Natural killer cell (primary cell): ENCODE results near the gene RBFOX2. TPM values are rescaled to one million over a fixed set of nuclear protein-coding genes. Genes with fewer than 3 reads are reported as not detected.

ENCODE experiments used
- ATAC-seq, 3 donors: fragments of 150-1000 bp in 2 of 3; fragments of 200-7000 bp in 1 of 3; cut with Tn5 transposase; 1 replicate in 1 of 3; 2 replicates in 2 of 3; pipeline ENCODE4 v1.10.0; 2021; ENCODE audit warnings: mild to moderate bottlenecking in 2 of 3, moderate library complexity in 2 of 3
- DNase-seq, 2 donors: peaks; one replicate each; pipeline versions ENCODE4 v3.0.0 to v3.0.0-alpha.2; 2013 to 2021; ENCODE audit warnings: mixed read lengths in 1 of 2
- H3K27ac ChIP-seq: one replicate; pipeline ENCODE4 v1.5.1; 2013; ENCODE audit warnings: mild to moderate bottlenecking, low read length
- H3K27me3 ChIP-seq: one replicate; pipeline ENCODE4 v1.6.1; 2013; ENCODE audit warnings: low read length; ENCODE audit not compliant: control insufficient read depth, insufficient read depth
- H3K36me3 ChIP-seq: one replicate; pipeline ENCODE4 v1.6.1; 2013; ENCODE audit warnings: low read length; ENCODE audit not compliant: control insufficient read depth, insufficient read depth
- H3K4me1 ChIP-seq: one replicate; pipeline ENCODE4 v1.6.1; 2013; ENCODE audit warnings: low read length; ENCODE audit not compliant: control insufficient read depth, insufficient read depth
- H3K4me3 ChIP-seq: one replicate; pipeline ENCODE4 v1.5.1; 2013; ENCODE audit warnings: low read length
- H3K9me3 ChIP-seq: one replicate; pipeline ENCODE4 v1.6.1; 2013; ENCODE audit warnings: low read length; ENCODE audit not compliant: control insufficient read depth, insufficient read depth
- H3K27ac Mint-ChIP-seq, 2 donors: one replicate each; pipeline ENCODE4 v1.8.0; 2022; ENCODE audit warnings: mild to moderate bottlenecking in 2 of 2, mixed read lengths in 2 of 2, moderate library complexity in 1 of 2
- H3K27me3 Mint-ChIP-seq, 2 donors: one replicate each; pipeline ENCODE4 v1.8.0; 2022; ENCODE audit warnings: low read depth in 2 of 2, mixed read lengths in 2 of 2
- H3K36me3 Mint-ChIP-seq: one replicate; pipeline ENCODE4 v1.8.0; 2022; ENCODE audit warnings: mixed read lengths
- H3K4me1 Mint-ChIP-seq, 2 donors: one replicate each; pipeline ENCODE4 v1.8.0; 2022; ENCODE audit warnings: mixed read lengths in 2 of 2
- H3K4me3 Mint-ChIP-seq: one replicate; pipeline ENCODE4 v1.8.0; 2022; ENCODE audit warnings: mild to moderate bottlenecking, moderate library complexity, mixed read lengths
- H3K9me3 Mint-ChIP-seq, 2 donors: one replicate each; pipeline ENCODE4 v1.8.0; 2022; ENCODE audit warnings: mixed read lengths in 2 of 2
- CTCF ChIP-seq: fragments of 200-600 bp; IDR thresholded peaks from one replicate; pipeline ENCODE4 v1.8.0; 2022; ENCODE audit warnings: antibody characterized with exemption
- WGBS: methylation state at CpG from one replicate; pipeline ENCODE4 v1.1.7; 2013; ENCODE audit warnings: missing lambda C conversion rate; ENCODE audit not compliant: insufficient coverage; 5-methylcytosine and 5-hydroxymethylcytosine counted together
- intact Hi-C: fragments of 100-400 bp; cut with micrococcal nuclease; formaldehyde crosslinking; loops from one replicate; pipeline ENCODE4 v1.14.2; 2022
- total RNA-seq, 4 donors: library from RNA; stranded (reverse); fragments of 120-200 nt in 1 of 4; gene quantifications; one replicate each; pipeline versions ENCODE4 v1.2.3 to v1.2.4, GENCODE V29; 2013 to 2022

RBFOX2 gene
- total RNA-seq, 3 donors from 2014 or later (not counting 1 experiment from before 2014, with no cell fraction given) = 1.0 to 4.7 (median 3.0) TPM

- Histone ChIP-seq H3K36me3 (no peaks in the 10 kb centered on the region), H3K9me3 (no peaks in the 10 kb centered on the region), H3K27ac (no peak overlapping the region), H3K27me3 (no peaks in the 10 kb centered on the region), H3K4me3 (no peak overlapping the region), H3K4me1 (no peaks in the 10 kb centered on the region)
- no peak for DNase-seq
- Mint-ChIP-seq H3K4me1 (no peaks in the 10 kb centered on the region), H3K9me3 (no peaks in the 10 kb centered on the region), H3K27ac (no peak overlapping the region), H3K27me3 (peaks cover 5 to 7% of the 10 kb centered on the region in 2 donors), H3K4me3 (no peak overlapping the region), H3K36me3 (no peaks in the 10 kb centered on the region)
- no peak for ATAC-seq
- intact Hi-C loops = no loop called here
- no peak for TF ChIP-seq CTCF
Measured at GRCh38 chr22:35952576-35952975, 76.0 kb downstream of the RBFOX2 start.

DNA sequence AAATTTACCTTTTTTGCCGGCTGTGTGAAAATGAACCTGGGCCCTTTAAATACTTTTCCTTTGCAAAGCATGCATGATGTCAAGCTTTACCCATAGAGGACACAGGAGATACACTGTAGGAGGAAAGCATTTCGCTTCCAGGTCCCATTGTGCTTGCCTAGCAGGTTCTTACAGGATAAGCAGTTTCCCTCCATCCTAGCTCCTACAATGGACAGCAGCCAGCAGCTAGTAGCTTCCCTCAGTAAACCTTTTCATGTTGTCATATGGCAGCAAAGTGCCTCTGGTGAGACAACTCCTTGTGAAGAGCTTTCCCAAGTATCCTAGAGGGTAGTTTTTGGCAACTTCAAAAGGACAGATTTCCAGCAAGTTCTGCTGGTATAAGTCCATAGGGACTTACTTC lies 78.4 kb downstream of the RBFOX2 start:
- H3K36me3 Mint-ChIP-seq = no peaks in the 10 kb centered on the region
- DNase-seq = no peak
- no peak for TF ChIP-seq CTCF
- intact Hi-C loops = no loop called here
- no peak overlapping the region for H3K27ac Mint-ChIP-seq
- peaks cover 5 to 7% of the 10 kb centered on the region in 2 donors for H3K27me3 Mint-ChIP-seq
- no peak overlapping the region for H3K4me3 Mint-ChIP-seq
- Histone ChIP-seq H3K9me3 (no peaks in the 10 kb centered on the region), H3K4me1 (no peaks in the 10 kb centered on the region), H3K4me3 (no peak overlapping the region), H3K36me3 (no peaks in the 10 kb centered on the region), H3K27ac (no peak overlapping the region), H3K27me3 (no peaks in the 10 kb centered on the region)
- WGBS = 56% methylated on average over 2 of the region's 2 CpGs
- no peak for ATAC-seq
- H3K9me3 Mint-ChIP-seq = no peaks in the 10 kb centered on the region
- H3K4me1 Mint-ChIP-seq = no peaks in the 10 kb centered on the region

- Histone ChIP-seq H3K4me1 (no peaks in the 10 kb centered on the region), H3K4me3 (no peak overlapping the region), H3K27ac (no peak overlapping the region), H3K36me3 (no peaks in the 10 kb centered on the region), H3K27me3 (no peaks in the 10 kb centered on the region), H3K9me3 (no peaks in the 10 kb centered on the region)
- Mint-ChIP-seq H3K9me3 (no peaks in the 10 kb centered on the region), H3K4me3 (no peak overlapping the region), H3K36me3 (no peaks in the 10 kb centered on the region), H3K4me1 (no peaks in the 10 kb centered on the region), H3K27me3 (peaks cover 5 to 7% of the 10 kb centered on the region in 2 donors), H3K27ac (no peak overlapping the region)
- 100% methylated on average over 1 of the region's 3 CpGs for WGBS
- DNase-seq (no peak), ATAC-seq (no peak)
- intact Hi-C loops = no loop called here
- TF ChIP-seq CTCF = no peak
Measured at GRCh38 chr22:35949243-35949642, 79.4 kb downstream of the RBFOX2 start.

- intact Hi-C loops = no loop called here
- 95% methylated on average over 4 of the region's 5 CpGs for WGBS
- H3K4me1 Mint-ChIP-seq = no peaks in the 10 kb centered on the region
- no peaks in the 10 kb centered on the region for H3K9me3 ChIP-seq
- ATAC-seq (no peak), DNase-seq (no peak)
- H3K36me3 ChIP-seq = no peaks in the 10 kb centered on the region
- no peaks in the 10 kb centered on the region for H3K9me3 Mint-ChIP-seq
- H3K4me3 ChIP-seq = no peak overlapping the region
- no peaks in the 10 kb centered on the region for H3K4me1 ChIP-seq
- H3K27ac Mint-ChIP-seq = no peak overlapping the region
- no peaks in the 10 kb centered on the region for H3K36me3 Mint-ChIP-seq
- TF ChIP-seq CTCF = no peak
- peaks cover 9 to 14% of the 10 kb centered on the region in 2 donors for H3K27me3 Mint-ChIP-seq
- H3K27me3 ChIP-seq = no peaks in the 10 kb centered on the region
- H3K27ac ChIP-seq = no peak overlapping the region
- no peak overlapping the region for H3K4me3 Mint-ChIP-seq
Measured at GRCh38 chr22:35947794-35948425, 80.7 kb downstream of the RBFOX2 start.
